ENCODE data around the gene TMEM126A. TPM values are rescaled to one million over a fixed set of nuclear protein-coding genes. Genes with fewer than 3 reads are reported as not detected.

Gene TMEM126A
- total RNA-seq, 1 donor, result 14.4 TPM

DNA sequence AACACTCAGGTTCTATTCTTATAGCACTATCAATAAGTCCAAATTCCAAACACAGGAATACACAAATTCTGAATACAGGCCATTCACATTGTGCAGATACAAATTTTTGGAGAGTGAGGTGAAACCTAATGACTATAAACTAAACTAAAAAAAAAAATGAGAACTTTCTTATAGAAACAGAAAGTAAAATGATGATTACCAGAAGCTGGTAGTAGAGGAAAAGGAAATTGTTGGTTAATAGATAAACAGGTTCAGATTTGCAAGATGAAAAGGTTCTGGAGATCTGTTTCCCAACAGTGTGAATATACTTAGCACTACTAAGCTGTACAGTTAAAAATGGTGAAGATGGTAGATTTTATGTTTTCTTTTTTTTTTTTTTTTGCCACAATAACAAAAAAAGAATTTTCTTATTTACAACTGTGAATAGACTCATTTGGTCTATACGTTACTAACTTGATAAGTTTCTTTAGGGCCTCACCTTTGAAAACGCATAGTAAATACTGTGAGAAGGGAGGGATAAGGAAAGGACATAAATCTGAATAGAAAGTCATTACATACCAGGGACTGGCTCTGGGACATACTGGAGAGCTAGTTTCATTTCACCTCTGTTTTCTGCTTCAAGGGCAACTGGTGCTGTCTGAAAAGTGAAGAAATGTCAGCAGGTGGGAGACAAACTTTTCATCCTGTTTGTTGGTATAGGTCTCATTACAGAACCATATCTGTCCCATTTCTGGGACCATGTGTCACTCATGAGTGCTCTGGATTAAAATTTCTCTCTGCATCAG lies 52.4 kb downstream of the TMEM126A start:
- Histone ChIP-seq H3K4me3 (ENCODE audit: low read length) (no peak overlapping the region), H3K4me1 (ENCODE audit: insufficient read depth, low read length) (peaks cover 11% of the 10 kb centered on the region), H3K9me3 (ENCODE audit: low read depth, low read length) (no peaks in the 10 kb centered on the region), H3K27me3 (ENCODE audit: insufficient read depth, low read length) (no peaks in the 10 kb centered on the region)

DNA sequence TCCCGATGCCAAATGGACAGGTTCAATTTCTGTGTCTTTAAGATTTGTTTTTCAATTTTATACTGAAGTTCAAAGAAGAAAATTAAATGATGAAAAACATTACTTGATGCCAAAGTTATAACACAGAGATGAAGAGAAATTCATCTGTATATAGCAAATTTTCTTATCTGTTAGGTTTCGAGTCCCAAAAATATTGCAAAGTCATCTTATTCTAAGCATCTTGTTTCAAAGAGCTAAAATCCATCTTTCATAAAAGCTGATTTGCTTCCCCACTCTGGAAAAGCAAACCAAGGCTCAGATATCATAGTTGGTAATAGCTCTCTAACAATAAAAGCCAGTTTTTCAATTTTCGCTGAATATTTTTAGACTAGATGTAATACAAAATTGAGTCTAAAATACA lies 57.2 kb downstream of the TMEM126A start:
- peaks cover 5% of the 10 kb centered on the region for H3K4me1 ChIP-seq (ENCODE audit: insufficient read depth, low read length)
- no peaks in the 10 kb centered on the region for H3K27me3 ChIP-seq (ENCODE audit: insufficient read depth, low read length)
- H3K4me3 ChIP-seq (ENCODE audit: low read length), result no peak overlapping the region
- H3K9me3 ChIP-seq (ENCODE audit: low read depth, low read length), result no peaks in the 10 kb centered on the region

GRCh38 chr11:85705800-85706199 lies 58.0 kb downstream of the TMEM126A start:
- no peaks in the 10 kb centered on the region for H3K27me3 ChIP-seq (ENCODE audit: insufficient read depth, low read length)
- no peaks in the 10 kb centered on the region for H3K9me3 ChIP-seq (ENCODE audit: low read depth, low read length)
- H3K4me3 ChIP-seq (ENCODE audit: low read length), result no peak overlapping the region
- no peaks in the 10 kb centered on the region for H3K4me1 ChIP-seq (ENCODE audit: insufficient read depth, low read length)

Other genes with a start within 250 kb of the TMEM126A start
- 1.6 TPM for gene DLG2, start 20.6 kb upstream of the TMEM126A start, total RNA-seq
- 20.3 TPM for gene TMEM126B, start 19.4 kb upstream of the TMEM126A start, total RNA-seq
- gene CREBZF, start 17.2 kb downstream of the TMEM126A start, total RNA-seq, result 55.2 TPM
- not detected for gene CCDC89, start 38.2 kb downstream of the TMEM126A start, total RNA-seq
- gene SYTL2, start 163.2 kb downstream of the TMEM126A start, total RNA-seq, result 26.6 TPM
- under 0.01 TPM for gene CCDC83, start 207.4 kb downstream of the TMEM126A start, total RNA-seq